Urinary bladder (tissue), 4 donors: ENCODE data around the gene CRIM1. TPM values are rescaled to one million over a fixed set of nuclear protein-coding genes. Genes with fewer than 3 reads are reported as not detected.

Experiments used
- DNase-seq: peaks from one replicate; pipeline ENCODE4 v3.0.0-alpha.2; 2015; ENCODE audit errors: extremely low spot score
- H3K27ac ChIP-seq: one replicate; pipeline ENCODE4 v1.5.1; 2013; ENCODE audit warnings: low read depth, mild to moderate bottlenecking, moderate library complexity
- H3K36me3 ChIP-seq: one replicate; pipeline ENCODE4 v1.6.1; 2013; ENCODE audit warnings: mild to moderate bottlenecking, moderate library complexity; ENCODE audit not compliant: insufficient read depth
- H3K4me1 ChIP-seq: one replicate; pipeline ENCODE4 v1.6.1; 2013; ENCODE audit warnings: mild to moderate bottlenecking, moderate library complexity; ENCODE audit not compliant: insufficient read depth
- H3K4me3 ChIP-seq: one replicate; pipeline ENCODE4 v1.5.1; 2013; ENCODE audit warnings: low read depth, low read length
- WGBS: extraction: QIAGEN DNeasy Blood & Tissue Kit; methylation state at CpG from one replicate; pipeline ENCODE4 v1.1.7; 2013; 5-methylcytosine and 5-hydroxymethylcytosine counted together
- polyA plus RNA-seq: library from polyadenylated mRNA; stranded (reverse); fragments of 200-250 nt; gene quantifications from one replicate; pipeline ENCODE4 v1.2.3, GENCODE V29; 2013
- total RNA-seq: library from RNA; depleted of rRNA; stranded (reverse); fragments of >200 nt; gene quantifications from one replicate; pipeline ENCODE4 v1.2.3, GENCODE V29; 2014
- donor health status: healthy with polysubstance abuse.
- donor health status: healthy.

The CRIM1 gene
- total and polyA plus RNA-seq, 2 donors, result 36.6 to 78.0 TPM

GRCh38 chr2:36459725-36460137 is 104.2 kb downstream of the CRIM1 start:
- no peak for DNase-seq
- H3K4me3 ChIP-seq, result no peak overlapping the region
- H3K27ac ChIP-seq, result no peak overlapping the region
- H3K36me3 ChIP-seq, result no peaks in the 10 kb centered on the region
- WGBS, result 69% methylated on average over 2 of the region's 2 CpGs
- no peaks in the 10 kb centered on the region for H3K4me1 ChIP-seq

GRCh38 chr2:36461039-36461681 is 105.6 kb downstream of the CRIM1 start:
- DNase-seq, result no peak
- 45% methylated on average over 4 of the region's 4 CpGs for WGBS
- H3K4me1 ChIP-seq, result no peaks in the 10 kb centered on the region
- H3K27ac ChIP-seq, result peak overlapping the region; percentile 54
- no peaks in the 10 kb centered on the region for H3K36me3 ChIP-seq
- no peak overlapping the region for H3K4me3 ChIP-seq

GRCh38 chr2:36462311-36462935 is 106.8 kb downstream of the CRIM1 start:
- 88% methylated on average over 6 of the region's 6 CpGs for WGBS
- Histone ChIP-seq H3K27ac (no peak overlapping the region), H3K4me3 (no peak overlapping the region), H3K36me3 (no peaks in the 10 kb centered on the region), H3K4me1 (no peaks in the 10 kb centered on the region)
- no peak for DNase-seq

GRCh38 chr2:36463365-36463764 is 107.8 kb downstream of the CRIM1 start:
- DNase-seq, result no peak
- H3K4me1 ChIP-seq, result no peaks in the 10 kb centered on the region
- 87% methylated on average over 7 of the region's 7 CpGs for WGBS
- H3K36me3 ChIP-seq, result no peaks in the 10 kb centered on the region
- no peak overlapping the region for H3K4me3 ChIP-seq
- no peak overlapping the region for H3K27ac ChIP-seq

GRCh38 chr2:36464006-36464721 is 108.6 kb downstream of the CRIM1 start:
- Histone ChIP-seq H3K4me3 (no peak overlapping the region), H3K27ac (no peak overlapping the region), H3K36me3 (no peaks in the 10 kb centered on the region), H3K4me1 (no peaks in the 10 kb centered on the region)
- WGBS, result 95% methylated on average over 11 of the region's 11 CpGs
- DNase-seq, result no peak

- H3K27ac ChIP-seq, result no peak overlapping the region
- no peaks in the 10 kb centered on the region for H3K36me3 ChIP-seq
- no peaks in the 10 kb centered on the region for H3K4me1 ChIP-seq
- no peak for DNase-seq
- H3K4me3 ChIP-seq, result no peak overlapping the region
- 89% methylated on average over 4 of the region's 4 CpGs for WGBS
Observed at GRCh38 chr2:36466135-36466534, 110.6 kb downstream of the CRIM1 start.

GRCh38 chr2:36468463-36469105 is 113.0 kb downstream of the CRIM1 start:
- no peak overlapping the region for H3K27ac ChIP-seq
- DNase-seq, result no peak

GRCh38 chr2:36469106-36469477 is 113.5 kb downstream of the CRIM1 start:
- Histone ChIP-seq H3K36me3 (peaks cover 3% of the 10 kb centered on the region), H3K4me1 (no peaks in the 10 kb centered on the region), H3K27ac (no peak overlapping the region), H3K4me3 (no peak overlapping the region)
- DNase-seq, result no peak
- 82% methylated on average over 1 of the region's 1 CpG for WGBS

More at GRCh38 chr2:36468463-36469105, 113.0 kb downstream of the CRIM1 start:
- WGBS, result 68% methylated on average over 10 of the region's 10 CpGs
- peaks cover 3% of the 10 kb centered on the region for H3K36me3 ChIP-seq
- no peaks in the 10 kb centered on the region for H3K4me1 ChIP-seq
- H3K4me3 ChIP-seq, result no peak overlapping the region

- DNase-seq, result no peak
- H3K27ac ChIP-seq, result no peak overlapping the region
- whole genome bisulfite sequencing, result 72% methylated on average over 3 of the region's 3 CpGs
- no peaks in the 10 kb centered on the region for H3K4me1 ChIP-seq
- no peak overlapping the region for H3K4me3 ChIP-seq
- peaks cover 3% of the 10 kb centered on the region for H3K36me3 ChIP-seq
Observed at GRCh38 chr2:36469710-36470109, 114.1 kb downstream of the CRIM1 start.

GRCh38 chr2:36473230-36473629 is 117.7 kb downstream of the CRIM1 start:
- no peak for DNase-seq
- WGBS, result 92% methylated on average over 2 of the region's 2 CpGs
- no peak overlapping the region for H3K27ac ChIP-seq

GRCh38 chr2:36476411-36476810 is 120.8 kb downstream of the CRIM1 start:
- Histone ChIP-seq H3K36me3 (peaks cover 6% of the 10 kb centered on the region), H3K27ac (no peak overlapping the region), H3K4me3 (no peak overlapping the region), H3K4me1 (no peaks in the 10 kb centered on the region)
- DNase-seq, result no peak

More at GRCh38 chr2:36473230-36473629, 117.7 kb downstream of the CRIM1 start:
- Histone ChIP-seq H3K36me3 (peaks cover 3% of the 10 kb centered on the region), H3K4me1 (no peaks in the 10 kb centered on the region), H3K4me3 (no peak overlapping the region)

- 89% methylated on average over 4 of the region's 4 CpGs for WGBS
- Histone ChIP-seq H3K27ac (no peak overlapping the region), H3K4me1 (no peaks in the 10 kb centered on the region), H3K36me3 (peaks cover 3% of the 10 kb centered on the region), H3K4me3 (no peak overlapping the region)
- DNase-seq, result no peak
Observed at GRCh38 chr2:36477315-36477714, 121.7 kb downstream of the CRIM1 start.

GRCh38 chr2:36477746-36478145 is 122.2 kb downstream of the CRIM1 start:
- H3K36me3 ChIP-seq, result peaks cover 3% of the 10 kb centered on the region
- 54% methylated on average over 2 of the region's 2 CpGs for WGBS
- no peak for DNase-seq
- H3K4me3 ChIP-seq, result no peak overlapping the region
- H3K4me1 ChIP-seq, result no peaks in the 10 kb centered on the region
- H3K27ac ChIP-seq, result no peak overlapping the region

GRCh38 chr2:36478332-36478738 is 122.8 kb downstream of the CRIM1 start:
- H3K4me3 ChIP-seq, result no peak overlapping the region
- no peaks in the 10 kb centered on the region for H3K4me1 ChIP-seq
- WGBS, result 54% methylated on average over 4 of the region's 4 CpGs
- peaks cover 3% of the 10 kb centered on the region for H3K36me3 ChIP-seq
- DNase-seq, result no peak
- H3K27ac ChIP-seq, result no peak overlapping the region
